Right lobe of liver (tissue), 5 donors: Measurements from ENCODE around the gene GJB1. TPM values are rescaled to one million over a fixed set of nuclear protein-coding genes. Genes with fewer than 3 reads are reported as not detected.

Experiments used
- total RNA-seq, 6 experiments: library from RNA; depleted of rRNA in 2 of 6; stranded (reverse); fragments of >200 nt in 2 of 6; fragmentation: NEBNext Ultra II Directional in 3 of 6; extraction: Animal tissue kit (Norgen Biotek cat#: 25700) in 3 of 6; gene quantifications; one replicate each; pipeline versions ENCODE4 v1.1.0 to v1.2.4, GENCODE V29; 2016 to 2023
- donor health status: DM: no; HTN: no; CAD: no.
- donor health status: DM: no; HTN: no; CAD: no.
- donor health status: DM: no; HTN: yes; CAD: no.
- donor health status: DM: no; HTN: yes; CAD: no.

The GJB1 gene
- total RNA-seq, 6 experiments from 2014 or later = 120 to 329 (median 205) TPM

Other genes with a start within 250 kb of the GJB1 start
- gene SNX12, start 154.9 kb upstream of the GJB1 start, total RNA-seq = 10 to 100 TPM; 21.2 to 31.1 (median 24.1) TPM
- gene FOXO4, start 127.4 kb upstream of the GJB1 start, total RNA-seq = 10 to 100 TPM in 2 of 6 experiments, 1 to 10 TPM in 4; 5.2 to 12.1 (median 8.5) TPM
- gene CXorf65, start 116.5 kb upstream of the GJB1 start, total RNA-seq = not detected
- 1 to 10 TPM in 5 of 6 experiments, under 1 TPM in 1; 0.64 to 4.0 (median 1.7) TPM for gene IL2RG, start 111.6 kb upstream of the GJB1 start, total RNA-seq
- gene MED12, start 104.6 kb upstream of the GJB1 start, total RNA-seq = 10 to 100 TPM in 5 of 6 experiments, 1 to 10 TPM in 1; 7.8 to 16.3 (median 12.5) TPM
- under 1 TPM in 5 of 6 experiments, not detected in 1; 0.12 to 0.25 (median 0.14) TPM for gene NLGN3, start 78.4 kb upstream of the GJB1 start, total RNA-seq
- gene ZMYM3, start 30.9 kb downstream of the GJB1 start, total RNA-seq = 10 to 100 TPM in 3 of 6 experiments, 1 to 10 TPM in 3; 8.2 to 13.7 (median 10.1) TPM
- gene NONO, start 60.4 kb downstream of the GJB1 start, total RNA-seq = 100 to 1,000 TPM in 2 of 6 experiments, 10 to 100 TPM in 4; 92.9 to 113 (median 98.4) TPM
- under 1 TPM; 0.31 to 0.92 (median 0.66) TPM for gene ITGB1BP2, start 78.5 kb downstream of the GJB1 start, total RNA-seq
- gene TAF1, start 143.1 kb downstream of the GJB1 start, total RNA-seq = 10 to 100 TPM in 5 of 6 experiments, 1 to 10 TPM in 1; 8.8 to 14.0 (median 12.3) TPM